IMR-90 (cell line): ENCODE measurements around the gene SLC35B2. TPM values are rescaled to one million over a fixed set of nuclear protein-coding genes. Genes with fewer than 3 reads are reported as not detected.
A peak's percentile ranks its signal among the peaks of the same experiment; 100 is the strongest.

Source experiments
- ATAC-seq: fragments of 200-7000 bp; cut with Tn5 transposase; 2 replicates; pipeline ENCODE4 v1.9.1; 2020; ENCODE audit warnings: low read depth, mild to moderate bottlenecking, moderate library complexity
- BruUV-seq: library from RNA; stranded (reverse); fragments of 400-500 nt; replicated peaks from 2 replicates; lab custom pipeline; 2021; lab: Mats Ljungman, UMichigan
- CTCF ChIA-PET: fragments of 300-600 bp; formaldehyde crosslinking; extraction: SDS; loops from one replicate; lab custom pipeline; 2021; ENCODE audit warnings: antibody characterized with exemption; lab: Yijun Ruan, JAX
- POLR2A ChIA-PET: fragments of 300-600 bp; sonication (Branson Sonifier 250); formaldehyde crosslinking; loops from one replicate; lab custom pipeline; 2022; ENCODE audit warnings: antibody characterized with exemption; ENCODE audit not compliant: unreplicated experiment; lab: Charles Lee
- DNase-seq: peaks from one replicate; pipeline ENCODE4 v3.0.0; 2013
- H2AFZ ChIP-seq: replicated peaks from 2 replicates; pipeline ENCODE3; 2013; ENCODE audit warnings: low read length, mild to moderate bottlenecking; ENCODE audit not compliant: poor library complexity
- H2AK5ac ChIP-seq: 2 replicates; pipeline ENCODE4 v1.6.1; 2013; ENCODE audit warnings: low read depth, low read length, inconsistent platforms
- H2AK9ac ChIP-seq: replicated peaks from 2 replicates; pipeline ENCODE3; 2013; ENCODE audit warnings: mild to moderate bottlenecking, low read depth, low read length, moderate library complexity; ENCODE audit not compliant: poor library complexity
- H2BK120ac ChIP-seq: 2 replicates; pipeline ENCODE4 v1.6.1; 2013; ENCODE audit warnings: low read depth, low read length, inconsistent platforms
- H2BK15ac ChIP-seq: 3 replicates; pipeline ENCODE4 v1.6.1; 2013; ENCODE audit warnings: low read depth, low read length, inconsistent platforms
- H2BK20ac ChIP-seq: 2 replicates; pipeline ENCODE4 v1.6.1; 2013; ENCODE audit warnings: low read depth, mild to moderate bottlenecking, inconsistent platforms, low read length, moderate library complexity
- H2BK5ac ChIP-seq: 2 replicates; pipeline ENCODE4 v1.6.1; 2013; ENCODE audit warnings: mild to moderate bottlenecking, low read depth, low read length, inconsistent platforms; ENCODE audit not compliant: poor library complexity, severe bottlenecking
- H3K14ac ChIP-seq: replicated peaks from 2 replicates; pipeline ENCODE4 v1.6.1; 2013; ENCODE audit warnings: low read depth, low read length, inconsistent platforms
- H3K18ac ChIP-seq: 2 replicates; pipeline ENCODE4 v1.6.1; 2013; ENCODE audit warnings: low read depth, low read length, control low read depth
- H3K23ac ChIP-seq: 2 replicates; pipeline ENCODE4 v1.6.1; 2013; ENCODE audit warnings: low read depth, low read length, inconsistent platforms
- H3K27ac ChIP-seq: 2 replicates; pipeline ENCODE4 v1.5.1; 2013; ENCODE audit warnings: mild to moderate bottlenecking, control low read depth, low read length; ENCODE audit not compliant: insufficient read depth
- H3K27me3 ChIP-seq: 2 replicates; pipeline ENCODE4 v1.6.1; 2013; ENCODE audit warnings: low read length; ENCODE audit not compliant: control insufficient read depth, insufficient read depth
- H3K36me3 ChIP-seq: 2 replicates; pipeline ENCODE4 v1.6.1; 2013; ENCODE audit warnings: low read length, mixed read lengths; ENCODE audit not compliant: control insufficient read depth, insufficient read depth
- H3K4ac ChIP-seq: 2 replicates; pipeline ENCODE4 v1.6.1; 2013; ENCODE audit warnings: low read depth, low read length, inconsistent platforms
- H3K4me1 ChIP-seq: 2 replicates; pipeline ENCODE4 v1.6.1; 2013; ENCODE audit warnings: low read length, mixed read lengths; ENCODE audit not compliant: control insufficient read depth, insufficient read depth
- H3K4me2 ChIP-seq: 2 replicates; pipeline ENCODE4 v1.6.1; 2013; ENCODE audit warnings: low read depth, mild to moderate bottlenecking, control low read depth, low read length, moderate library complexity
- H3K4me3 ChIP-seq: 2 replicates; pipeline ENCODE4 v1.5.1; 2013; ENCODE audit warnings: low read depth, mild to moderate bottlenecking, control low read depth, low read length, moderate library complexity; ENCODE audit not compliant: insufficient read depth
- H3K56ac ChIP-seq: 2 replicates; pipeline ENCODE4 v1.6.1; 2013; ENCODE audit warnings: low read length, inconsistent platforms; ENCODE audit not compliant: insufficient read depth; ENCODE audit errors: extremely low read depth
- H3K79me1 ChIP-seq, 2 experiments: 2 replicates each; pipeline ENCODE4 v1.6.1; 2013; ENCODE audit warnings: low read length in 2 of 2, inconsistent platforms in 1 of 2, low read depth in 1 of 2
- H3K9ac ChIP-seq: 2 replicates; pipeline ENCODE4 v1.6.1; 2013; ENCODE audit warnings: low read depth, low read length, control low read depth
- H3K9me1 ChIP-seq: 2 replicates; pipeline ENCODE4 v1.6.1; 2013; ENCODE audit warnings: low read length, inconsistent platforms; ENCODE audit not compliant: insufficient read depth
- H3K9me3 ChIP-seq: 2 replicates; pipeline ENCODE4 v1.6.1; 2013; ENCODE audit warnings: low read length; ENCODE audit not compliant: control insufficient read depth, insufficient read depth
- H4K20me1 ChIP-seq: 2 replicates; pipeline ENCODE4 v1.6.1; 2013; ENCODE audit warnings: low read length, inconsistent platforms; ENCODE audit not compliant: insufficient read depth
- H4K5ac ChIP-seq: 2 replicates; pipeline ENCODE4 v1.6.1; 2013; ENCODE audit warnings: mild to moderate bottlenecking, low read depth, low read length, control low read depth
- H4K8ac ChIP-seq, 2 experiments: 2 replicates each; pipeline ENCODE4 v1.6.1; 2013; ENCODE audit warnings: low read depth in 2 of 2, low read length in 2 of 2, control low read depth in 1 of 2, inconsistent platforms in 1 of 2
- H4K91ac ChIP-seq: 2 replicates; pipeline ENCODE4 v1.6.1; 2013; ENCODE audit warnings: low read depth, low read length, inconsistent platforms; ENCODE audit not compliant: insufficient read depth
- POLR2A ChIP-seq: IDR thresholded peaks from 2 replicates; pipeline ENCODE4 v1.6.1; 2012; ENCODE audit warnings: mild to moderate bottlenecking, low read depth, low read length
- RCOR1 ChIP-seq: IDR thresholded peaks from 2 replicates; pipeline ENCODE4 v1.6.1; 2012; ENCODE audit warnings: mild to moderate bottlenecking, low read length, improper control_type of control experiment; ENCODE audit not compliant: insufficient replicate concordance
- WGBS, 2 experiments: methylation state at CpG; one replicate each; pipeline versions ENCODE4 v1.1.5 to v1.1.7; 2013; ENCODE audit warnings: missing lambda C conversion rate in 2 of 2; ENCODE audit not compliant: insufficient read length in 1 of 2; ENCODE audit errors: extremely low coverage in 2 of 2; 5-methylcytosine and 5-hydroxymethylcytosine counted together
- dilution Hi-C: fragments of 300-500 bp; cut with HindIII; formaldehyde crosslinking; loops from one replicate; pipeline ENCODE4 v1.14.3; 2018; ENCODE audit warnings: low sequenced_read_pairs; ENCODE audit not compliant: unreplicated experiment
- in situ Hi-C: fragments of 300-500 bp; cut with MboI; formaldehyde crosslinking; loops from 3 replicates; pipeline ENCODE4 v1.14.3; 2019; ENCODE audit warnings: low sequenced_read_pairs, inconsistent platforms, mixed read lengths
- intact Hi-C: fragments of 100-400 bp; cut with micrococcal nuclease; formaldehyde crosslinking; loops from 2 replicates; pipeline ENCODE4 v1.10.0; 2022
- polyA plus RNA-seq, 3 experiments: library from polyadenylated mRNA; depleted of rRNA; stranded (reverse); fragments of >200 nt; gene quantifications; 2 replicates each; pipeline ENCODE4 v1.2.3, GENCODE V29; 2012; ENCODE audit warnings: low replicate concordance in 1 of 3
- total RNA-seq: library from RNA; depleted of rRNA; stranded (reverse); fragments of >200 nt; gene quantifications from 2 replicates; pipeline ENCODE4 v1.2.3, GENCODE V29; 2012

Gene SLC35B2
- total and polyA plus RNA-seq, 2 of the 4 experiments (the other 2 are of a cell fraction), result 51.4 to 89.9 TPM

GRCh38 chr6:44255105-44255808 lies 2.1 kb downstream of the SLC35B2 start:
- Histone ChIP-seq H4K91ac (no peak overlapping the region), H4K20me1 (peaks cover 64% of the 10 kb centered on the region), H3K27ac (no peak overlapping the region), H3K9ac (no peak overlapping the region), H2BK120ac (no peak overlapping the region), H2BK5ac (no peak overlapping the region), H2BK20ac (no peak overlapping the region), H2BK15ac (no peak overlapping the region), H3K4ac (no peak overlapping the region), H3K18ac (no peak overlapping the region), H3K14ac (no peak overlapping the region), H3K9me1 (peaks cover 9% of the 10 kb centered on the region; the same call in 1 of the 2 replicates), H3K36me3 (peaks cover 54% of the 10 kb centered on the region), H3K4me3 (no peak overlapping the region), H3K4me2 (no peak overlapping the region), H2AK5ac (no peak overlapping the region), H3K4me1 (peaks cover 8% of the 10 kb centered on the region), H2AK9ac (no peak overlapping the region), H3K56ac (no peak overlapping the region), H2AFZ (no peak overlapping the region), H3K9me3 (no peaks in the 10 kb centered on the region), H3K23ac (peak overlapping the region; percentile 24; the same call in 1 of the 2 replicates), H4K5ac (no peak overlapping the region), H4K8ac (no peak overlapping the region), H3K27me3 (no peaks in the 10 kb centered on the region), H3K79me1 (peaks cover 19 to 67% of the 10 kb centered on the region in 2 experiments)
- DNase-seq (no peak), ATAC-seq (no peak)
- CTCF ChIA-PET, result interaction anchor here (1.4 kb wide), 1 partner anchor 18 kb away, joined by 4 read pairs; no protein-coding TSS in a partner anchor
- in situ Hi-C loops, result no loop called here
- dilution Hi-C loops, result no loop called here
- POLR2A ChIA-PET, result interaction anchor here (0.7 kb wide), 1 partner anchor 9 kb away, joined by 4 read pairs; the partner anchor contains the start of gene HSP90AB1
- intact Hi-C loops, result no loop called here
- TF ChIP-seq POLR2A, result peak; percentile 41
- no peak for TF ChIP-seq RCOR1
- WGBS, 2 experiments, result 80% methylated on average over 4 of the region's 16 CpGs; no CpG with 5 or more reads in 1 of the 2 experiments
- BruUV-seq, result no TSS peak
